HL-60 (cell line): ENCODE data around the gene ETV3.

Experiments
- GABPA ChIP-seq: IDR thresholded peaks from 2 replicates; pipeline ENCODE4 v1.6.1; 2012; ENCODE audit warnings: low read depth
- POLR2AphosphoS5 ChIP-seq: IDR thresholded peaks from 2 replicates; pipeline ENCODE4 v1.6.1; 2012; ENCODE audit warnings: low read depth
- SPI1 ChIP-seq: IDR thresholded peaks from 2 replicates; pipeline ENCODE4 v1.6.1; 2012; ENCODE audit warnings: low read depth, mild to moderate bottlenecking, borderline replicate concordance
- TF ChIP-seq, protein P1 (sequence below): IDR thresholded peaks from one replicate; pipeline ENCODE4 v1.5.1; 2011; ENCODE audit warnings: low read length, control low read depth, inconsistent platforms; ENCODE audit not compliant: insufficient read depth
- TF ChIP-seq, protein P2 (sequence below): IDR thresholded peaks from 2 replicates; pipeline ENCODE4 v1.6.1; 2012; ENCODE audit warnings: low read depth; ENCODE audit not compliant: insufficient replicate concordance

DNA sequence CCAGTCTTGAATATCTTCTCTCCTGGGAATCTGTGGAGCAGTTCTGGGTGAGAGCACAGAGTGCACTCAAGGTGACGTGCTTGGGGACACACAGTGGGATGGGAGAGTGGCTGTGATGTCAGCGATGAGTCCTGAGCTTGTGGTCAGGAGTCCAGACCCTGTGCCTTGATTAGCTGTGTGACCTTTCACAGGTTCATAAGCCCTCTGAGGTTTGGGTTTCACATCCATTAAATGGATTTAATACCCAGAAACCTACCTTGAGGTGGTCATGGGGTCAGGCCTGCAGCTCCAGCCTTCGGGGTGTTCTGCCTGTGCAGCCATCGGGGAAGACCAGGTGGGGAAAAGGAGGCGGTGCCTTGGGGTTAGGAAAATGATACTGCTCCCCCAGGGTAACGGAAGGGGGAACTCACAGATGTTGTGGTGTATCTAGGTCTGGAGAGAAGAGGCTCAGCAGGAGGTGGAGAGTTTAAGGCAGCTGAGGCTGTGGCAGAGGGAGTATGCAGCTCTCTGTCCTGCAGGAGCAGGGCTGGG lies 38.5 kb upstream of the ETV3 start:
- TF ChIP-seq, protein P1, sequence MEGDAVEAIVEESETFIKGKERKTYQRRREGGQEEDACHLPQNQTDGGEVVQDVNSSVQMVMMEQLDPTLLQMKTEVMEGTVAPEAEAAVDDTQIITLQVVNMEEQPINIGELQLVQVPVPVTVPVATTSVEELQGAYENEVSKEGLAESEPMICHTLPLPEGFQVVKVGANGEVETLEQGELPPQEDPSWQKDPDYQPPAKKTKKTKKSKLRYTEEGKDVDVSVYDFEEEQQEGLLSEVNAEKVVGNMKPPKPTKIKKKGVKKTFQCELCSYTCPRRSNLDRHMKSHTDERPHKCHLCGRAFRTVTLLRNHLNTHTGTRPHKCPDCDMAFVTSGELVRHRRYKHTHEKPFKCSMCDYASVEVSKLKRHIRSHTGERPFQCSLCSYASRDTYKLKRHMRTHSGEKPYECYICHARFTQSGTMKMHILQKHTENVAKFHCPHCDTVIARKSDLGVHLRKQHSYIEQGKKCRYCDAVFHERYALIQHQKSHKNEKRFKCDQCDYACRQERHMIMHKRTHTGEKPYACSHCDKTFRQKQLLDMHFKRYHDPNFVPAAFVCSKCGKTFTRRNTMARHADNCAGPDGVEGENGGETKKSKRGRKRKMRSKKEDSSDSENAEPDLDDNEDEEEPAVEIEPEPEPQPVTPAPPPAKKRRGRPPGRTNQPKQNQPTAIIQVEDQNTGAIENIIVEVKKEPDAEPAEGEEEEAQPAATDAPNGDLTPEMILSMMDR: no peak
- TF ChIP-seq, protein P2, sequence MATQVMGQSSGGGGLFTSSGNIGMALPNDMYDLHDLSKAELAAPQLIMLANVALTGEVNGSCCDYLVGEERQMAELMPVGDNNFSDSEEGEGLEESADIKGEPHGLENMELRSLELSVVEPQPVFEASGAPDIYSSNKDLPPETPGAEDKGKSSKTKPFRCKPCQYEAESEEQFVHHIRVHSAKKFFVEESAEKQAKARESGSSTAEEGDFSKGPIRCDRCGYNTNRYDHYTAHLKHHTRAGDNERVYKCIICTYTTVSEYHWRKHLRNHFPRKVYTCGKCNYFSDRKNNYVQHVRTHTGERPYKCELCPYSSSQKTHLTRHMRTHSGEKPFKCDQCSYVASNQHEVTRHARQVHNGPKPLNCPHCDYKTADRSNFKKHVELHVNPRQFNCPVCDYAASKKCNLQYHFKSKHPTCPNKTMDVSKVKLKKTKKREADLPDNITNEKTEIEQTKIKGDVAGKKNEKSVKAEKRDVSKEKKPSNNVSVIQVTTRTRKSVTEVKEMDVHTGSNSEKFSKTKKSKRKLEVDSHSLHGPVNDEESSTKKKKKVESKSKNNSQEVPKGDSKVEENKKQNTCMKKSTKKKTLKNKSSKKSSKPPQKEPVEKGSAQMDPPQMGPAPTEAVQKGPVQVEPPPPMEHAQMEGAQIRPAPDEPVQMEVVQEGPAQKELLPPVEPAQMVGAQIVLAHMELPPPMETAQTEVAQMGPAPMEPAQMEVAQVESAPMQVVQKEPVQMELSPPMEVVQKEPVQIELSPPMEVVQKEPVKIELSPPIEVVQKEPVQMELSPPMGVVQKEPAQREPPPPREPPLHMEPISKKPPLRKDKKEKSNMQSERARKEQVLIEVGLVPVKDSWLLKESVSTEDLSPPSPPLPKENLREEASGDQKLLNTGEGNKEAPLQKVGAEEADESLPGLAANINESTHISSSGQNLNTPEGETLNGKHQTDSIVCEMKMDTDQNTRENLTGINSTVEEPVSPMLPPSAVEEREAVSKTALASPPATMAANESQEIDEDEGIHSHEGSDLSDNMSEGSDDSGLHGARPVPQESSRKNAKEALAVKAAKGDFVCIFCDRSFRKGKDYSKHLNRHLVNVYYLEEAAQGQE: no peak
- TF ChIP-seq POLR2AphosphoS5 (no peak), GABPA (no peak), SPI1 (no peak)
